Tibial nerve (tissue), 4 donors: Measurements from ENCODE around the gene ITGAE.

Experiments
- CTCF ChIP-seq, 5 experiments: fragments of 200-600 bp in 3 of 5; fragments of 450-650 bp in 2 of 5; sonication (generic) in 3 of 5; IDR thresholded peaks; one replicate each; pipeline ENCODE4 v1.5.1; 2016 to 2019; ENCODE audit warnings: antibody characterized with exemption in 5 of 5, mild to moderate bottlenecking in 3 of 5, moderate library complexity in 2 of 5
- EP300 ChIP-seq, 2 donors: sonication (generic); formaldehyde crosslinking; IDR thresholded peaks; one replicate each; pipeline ENCODE4 v1.6.1; 2017; ENCODE audit warnings: antibody characterized with exemption in 2 of 2, mild to moderate bottlenecking in 1 of 2
- POLR2A ChIP-seq, 2 donors: fragments of 450-650 bp; IDR thresholded peaks; one replicate each; pipeline ENCODE4 v1.6.1; 2017; ENCODE audit warnings: antibody characterized with exemption in 2 of 2, mild to moderate bottlenecking in 2 of 2, moderate library complexity in 2 of 2

- no peak for TF ChIP-seq CTCF (IDR thresholded peaks at IDR 0.05)
- TF ChIP-seq EP300 (IDR thresholded peaks at IDR 0.05), result no peak
- TF ChIP-seq POLR2A (IDR thresholded peaks at IDR 0.05), result no peak
Measured at GRCh38 chr17:3750296-3750695, 50.7 kb downstream of the ITGAE start.
